IMR-90 (cell line): ENCODE results near the gene FCRLA. TPM values are rescaled to one million over a fixed set of nuclear protein-coding genes. Genes with fewer than 3 reads are reported as not detected.
"Not testable (repeated sequence)": the region's sequence is repeated elsewhere in the genome, so short reads cannot be mapped to it uniquely, and the experiment has no call there.

ENCODE experiments used
- ATAC-seq: fragments of 200-7000 bp; cut with Tn5 transposase; 2 replicates; pipeline ENCODE4 v1.9.1; 2020; ENCODE audit warnings: low read depth, mild to moderate bottlenecking, moderate library complexity
- Bru-seq: library from RNA; stranded (reverse); fragments of 400-500 nt; gene quantifications from one replicate; lab custom pipeline; 2021; lab: Mats Ljungman, UMichigan
- BruChase-seq, 2 experiments: library from RNA; stranded (reverse); fragments of 400-500 nt; gene quantifications; one replicate each; lab custom pipeline; 2021; lab: Mats Ljungman, UMichigan
- BruUV-seq: library from RNA; stranded (reverse); fragments of 400-500 nt; replicated peaks from 2 replicates; lab custom pipeline; 2021; lab: Mats Ljungman, UMichigan
- CTCF ChIA-PET: fragments of 300-600 bp; formaldehyde crosslinking; extraction: SDS; loops from one replicate; lab custom pipeline; 2021; ENCODE audit warnings: antibody characterized with exemption; lab: Yijun Ruan, JAX
- POLR2A ChIA-PET: fragments of 300-600 bp; sonication (Branson Sonifier 250); formaldehyde crosslinking; loops from one replicate; lab custom pipeline; 2022; ENCODE audit warnings: antibody characterized with exemption; ENCODE audit not compliant: unreplicated experiment; lab: Charles Lee
- DNase-seq: peaks from one replicate; pipeline ENCODE4 v3.0.0; 2013
- H2AFZ ChIP-seq: replicated peaks from 2 replicates; pipeline ENCODE3; 2013; ENCODE audit warnings: low read length, mild to moderate bottlenecking; ENCODE audit not compliant: poor library complexity
- H2AK5ac ChIP-seq: 2 replicates; pipeline ENCODE4 v1.6.1; 2013; ENCODE audit warnings: low read depth, low read length, inconsistent platforms
- H2AK9ac ChIP-seq: replicated peaks from 2 replicates; pipeline ENCODE3; 2013; ENCODE audit warnings: mild to moderate bottlenecking, low read depth, low read length, moderate library complexity; ENCODE audit not compliant: poor library complexity
- H2BK120ac ChIP-seq: 2 replicates; pipeline ENCODE4 v1.6.1; 2013; ENCODE audit warnings: low read depth, low read length, inconsistent platforms
- H2BK15ac ChIP-seq: 3 replicates; pipeline ENCODE4 v1.6.1; 2013; ENCODE audit warnings: low read depth, low read length, inconsistent platforms
- H2BK20ac ChIP-seq: 2 replicates; pipeline ENCODE4 v1.6.1; 2013; ENCODE audit warnings: low read depth, mild to moderate bottlenecking, inconsistent platforms, low read length, moderate library complexity
- H2BK5ac ChIP-seq: 2 replicates; pipeline ENCODE4 v1.6.1; 2013; ENCODE audit warnings: mild to moderate bottlenecking, low read depth, low read length, inconsistent platforms; ENCODE audit not compliant: poor library complexity, severe bottlenecking
- H3K14ac ChIP-seq: replicated peaks from 2 replicates; pipeline ENCODE4 v1.6.1; 2013; ENCODE audit warnings: low read depth, low read length, inconsistent platforms
- H3K18ac ChIP-seq: 2 replicates; pipeline ENCODE4 v1.6.1; 2013; ENCODE audit warnings: low read depth, low read length, control low read depth
- H3K23ac ChIP-seq: 2 replicates; pipeline ENCODE4 v1.6.1; 2013; ENCODE audit warnings: low read depth, low read length, inconsistent platforms
- H3K27ac ChIP-seq: 2 replicates; pipeline ENCODE4 v1.5.1; 2013; ENCODE audit warnings: mild to moderate bottlenecking, control low read depth, low read length; ENCODE audit not compliant: insufficient read depth
- H3K27me3 ChIP-seq: 2 replicates; pipeline ENCODE4 v1.6.1; 2013; ENCODE audit warnings: low read length; ENCODE audit not compliant: control insufficient read depth, insufficient read depth
- H3K36me3 ChIP-seq: 2 replicates; pipeline ENCODE4 v1.6.1; 2013; ENCODE audit warnings: low read length, mixed read lengths; ENCODE audit not compliant: control insufficient read depth, insufficient read depth
- H3K4ac ChIP-seq: 2 replicates; pipeline ENCODE4 v1.6.1; 2013; ENCODE audit warnings: low read depth, low read length, inconsistent platforms
- H3K4me1 ChIP-seq: 2 replicates; pipeline ENCODE4 v1.6.1; 2013; ENCODE audit warnings: low read length, mixed read lengths; ENCODE audit not compliant: control insufficient read depth, insufficient read depth
- H3K4me2 ChIP-seq: 2 replicates; pipeline ENCODE4 v1.6.1; 2013; ENCODE audit warnings: low read depth, mild to moderate bottlenecking, control low read depth, low read length, moderate library complexity
- H3K4me3 ChIP-seq: 2 replicates; pipeline ENCODE4 v1.5.1; 2013; ENCODE audit warnings: low read depth, mild to moderate bottlenecking, control low read depth, low read length, moderate library complexity; ENCODE audit not compliant: insufficient read depth
- H3K56ac ChIP-seq: 2 replicates; pipeline ENCODE4 v1.6.1; 2013; ENCODE audit warnings: low read length, inconsistent platforms; ENCODE audit not compliant: insufficient read depth; ENCODE audit errors: extremely low read depth
- H3K79me1 ChIP-seq, 2 experiments: 2 replicates each; pipeline ENCODE4 v1.6.1; 2013; ENCODE audit warnings: low read length in 2 of 2, inconsistent platforms in 1 of 2, low read depth in 1 of 2
- H3K9ac ChIP-seq: 2 replicates; pipeline ENCODE4 v1.6.1; 2013; ENCODE audit warnings: low read depth, low read length, control low read depth
- H3K9me1 ChIP-seq: 2 replicates; pipeline ENCODE4 v1.6.1; 2013; ENCODE audit warnings: low read length, inconsistent platforms; ENCODE audit not compliant: insufficient read depth
- H3K9me3 ChIP-seq: 2 replicates; pipeline ENCODE4 v1.6.1; 2013; ENCODE audit warnings: low read length; ENCODE audit not compliant: control insufficient read depth, insufficient read depth
- H4K20me1 ChIP-seq: 2 replicates; pipeline ENCODE4 v1.6.1; 2013; ENCODE audit warnings: low read length, inconsistent platforms; ENCODE audit not compliant: insufficient read depth
- H4K5ac ChIP-seq: 2 replicates; pipeline ENCODE4 v1.6.1; 2013; ENCODE audit warnings: mild to moderate bottlenecking, low read depth, low read length, control low read depth
- H4K8ac ChIP-seq, 2 experiments: 2 replicates each; pipeline ENCODE4 v1.6.1; 2013; ENCODE audit warnings: low read depth in 2 of 2, low read length in 2 of 2, control low read depth in 1 of 2, inconsistent platforms in 1 of 2
- H4K91ac ChIP-seq: 2 replicates; pipeline ENCODE4 v1.6.1; 2013; ENCODE audit warnings: low read depth, low read length, inconsistent platforms; ENCODE audit not compliant: insufficient read depth
- BHLHE40 ChIP-seq: fragments of 150-350 bp; IDR thresholded peaks from 2 replicates; pipeline ENCODE4 v1.6.1; 2016; ENCODE audit warnings: mild to moderate bottlenecking, low read depth, low read length
- CEBPB ChIP-seq: IDR thresholded peaks from 2 replicates; pipeline ENCODE4 v1.6.1; 2012; ENCODE audit warnings: low read depth, low read length, improper control_type of control experiment
- FOS ChIP-seq: fragments of 150-350 bp; IDR thresholded peaks from 2 replicates; pipeline ENCODE4 v1.6.1; 2016; ENCODE audit warnings: low read depth, low read length
- MAFK ChIP-seq: IDR thresholded peaks from 2 replicates; pipeline ENCODE4 v1.6.1; 2012; ENCODE audit warnings: low read depth, low read length, improper control_type of control experiment
- MXI1 ChIP-seq: IDR thresholded peaks from 2 replicates; pipeline ENCODE4 v1.6.1; 2012; ENCODE audit warnings: low read depth, mild to moderate bottlenecking, low read length, moderate library complexity, borderline replicate concordance
- RAD21 ChIP-seq: IDR thresholded peaks from 2 replicates; pipeline ENCODE4 v1.6.1; 2012; ENCODE audit warnings: low read length, improper control_type of control experiment
- WGBS, 2 experiments: methylation state at CpG; one replicate each; pipeline versions ENCODE4 v1.1.5 to v1.1.7; 2013; ENCODE audit warnings: missing lambda C conversion rate in 2 of 2; ENCODE audit not compliant: insufficient read length in 1 of 2; ENCODE audit errors: extremely low coverage in 2 of 2; 5-methylcytosine and 5-hydroxymethylcytosine counted together
- dilution Hi-C: fragments of 300-500 bp; cut with HindIII; formaldehyde crosslinking; loops from one replicate; pipeline ENCODE4 v1.14.3; 2018; ENCODE audit warnings: low sequenced_read_pairs; ENCODE audit not compliant: unreplicated experiment
- in situ Hi-C: fragments of 300-500 bp; cut with MboI; formaldehyde crosslinking; loops from 3 replicates; pipeline ENCODE4 v1.14.3; 2019; ENCODE audit warnings: low sequenced_read_pairs, inconsistent platforms, mixed read lengths
- intact Hi-C: fragments of 100-400 bp; cut with micrococcal nuclease; formaldehyde crosslinking; loops from 2 replicates; pipeline ENCODE4 v1.10.0; 2022
- long read RNA-seq: library from polyadenylated mRNA; unstranded; transcript quantifications from one replicate; pipeline ENCODE4 v2.0.0, GENCODE V29; 2021; ENCODE audit not compliant: unreplicated experiment
- polyA plus RNA-seq, 3 experiments: library from polyadenylated mRNA; depleted of rRNA; stranded (reverse); fragments of >200 nt; gene quantifications; 2 replicates each; pipeline ENCODE4 v1.2.3, GENCODE V29; 2012; ENCODE audit warnings: low replicate concordance in 1 of 3
- total RNA-seq: library from RNA; depleted of rRNA; stranded (reverse); fragments of >200 nt; gene quantifications from 2 replicates; pipeline ENCODE4 v1.2.3, GENCODE V29; 2012; rRNA removed

The FCRLA gene
- total RNA-seq (0.28 and 0.36 TPM in 2 replicates), polyA plus RNA-seq (2012; rRNA removed) (0.36 and 0.46 TPM in 2 replicates), Bru-seq, nascent RNA (not detected), BruChase-seq, experiment 1, labeled RNA remaining after a 6-hour chase (not detected), BruChase-seq, experiment 2, labeled RNA remaining after a 2-hour chase (not detected)
- 0.13 and 0.21 TPM in 2 replicates for polyA plus RNA-seq (2012; cell fraction: cytosol; rRNA removed)
- polyA plus RNA-seq (2012; cell fraction: nucleus; rRNA removed; ENCODE audit: low replicate concordance): 0.06 and 0.11 TPM in 2 replicates
- long read RNA-seq: 0 reads

DNA sequence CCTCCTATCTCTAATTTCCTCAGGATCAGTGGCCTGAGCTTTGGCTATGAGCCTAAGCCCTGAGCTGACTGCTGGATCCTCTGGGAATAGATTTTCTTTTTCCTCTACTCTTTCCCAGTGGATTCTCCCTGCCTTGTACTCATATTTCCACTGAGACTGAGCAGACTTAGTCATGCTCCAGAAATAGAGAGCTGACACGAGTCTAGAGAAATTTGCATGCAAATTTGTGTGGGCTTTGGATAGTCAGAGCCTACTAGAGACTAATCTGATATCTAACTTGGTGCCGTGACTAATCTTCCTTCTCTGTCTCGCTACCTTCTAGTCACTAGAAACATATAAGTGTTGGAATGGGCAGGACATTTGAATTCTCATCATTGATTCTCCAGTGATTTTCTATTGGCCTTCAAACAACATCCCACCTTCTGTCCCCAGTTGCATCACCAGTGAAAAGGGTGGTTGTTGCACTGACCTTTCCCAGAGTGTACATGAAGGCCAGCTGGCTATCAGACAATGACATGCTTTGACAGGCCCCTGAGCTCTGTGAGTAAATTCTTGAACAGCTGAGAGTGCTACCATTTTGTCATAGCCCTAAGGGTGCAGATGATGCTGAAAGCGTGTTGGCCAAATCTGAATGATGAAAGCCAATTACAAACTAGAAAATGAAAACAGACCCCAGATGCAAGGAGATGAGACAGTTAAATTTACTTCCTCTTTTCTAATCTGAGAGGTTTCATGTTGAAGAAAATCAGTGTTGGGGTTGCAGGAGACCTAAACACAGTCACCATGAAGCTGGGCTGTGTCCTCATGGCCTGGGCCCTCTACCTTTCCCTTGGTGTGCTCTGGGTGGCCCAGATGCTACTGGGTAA lies at the start of gene FCRLA:
Gene FCRLA (plus strand): TSS at position 748 of the 866 bp plus-strand sequence. CDS start 36 bp downstream, at position 784.
- peak within 1 kb of the TSS; percentile 78; the same call in 2 of the 3 replicates for H2BK15ac ChIP-seq
- peak within 1 kb of the TSS; percentile 13; the same call in 1 of the 2 replicates for H4K5ac ChIP-seq
- peaks cover 6% of the 10 kb centered on the region; the same call in 1 of the 2 replicates for H3K9me1 ChIP-seq
- H3K27ac ChIP-seq: peak within 1 kb of the TSS; percentile 24
- intact Hi-C loops (no loop called here), in situ Hi-C loops (no loop called here), dilution Hi-C loops (no loop called here)
- H3K4me3 ChIP-seq: no peak within 1 kb of the TSS
- peaks cover 4% of the 10 kb centered on the region; the same call in 1 of the 2 replicates for H4K20me1 ChIP-seq
- BruUV-seq: no TSS peak
- H3K56ac ChIP-seq: peak within 1 kb of the TSS; percentile 33; the same call in 1 of the 2 replicates
- DNase-seq (peak; percentile 97), ATAC-seq (peak; percentile 93)
- H3K4me2 ChIP-seq: peak within 1 kb of the TSS; percentile 15; the same call in 1 of the 2 replicates
- no peaks in the 10 kb centered on the region for H3K36me3 ChIP-seq
- H3K4ac ChIP-seq: peak within 1 kb of the TSS; percentile 81
- no peak within 1 kb of the TSS for H3K9ac ChIP-seq
- H4K8ac ChIP-seq: peak within 1 kb of the TSS; percentile 6 to 61; a peak in 3 of 4 replicates
- peak within 1 kb of the TSS; percentile 48; the same call in 1 of the 2 replicates for H3K18ac ChIP-seq
- H2AK9ac ChIP-seq: peak within 1 kb of the TSS; percentile 2
- H2BK20ac ChIP-seq: peak within 1 kb of the TSS; percentile 88
- TF ChIP-seq BHLHE40 (peak; percentile 11; the same call in 1 of the 2 replicates), MAFK (no peak), MXI1 (no peak), FOS (peak; percentile 78), RAD21 (0 out of 2 replicates have a peak, but pooled peaks have one; percentile 3), CEBPB (peak; percentile 73)
- no peaks in the 10 kb centered on the region for H3K9me3 ChIP-seq
- POLR2A ChIA-PET: no interaction called here
- no peaks in the 10 kb centered on the region for H3K27me3 ChIP-seq
- H3K79me1 ChIP-seq: no peaks in the 10 kb centered on the region
- WGBS, 2 experiments: no CpG with 5 or more reads among the region's 4 CpGs
- CTCF ChIA-PET: no interaction called here
- H2AK5ac ChIP-seq: peak within 1 kb of the TSS; percentile 75
- peak within 1 kb of the TSS; percentile 46; the same call in 1 of the 2 replicates for H3K23ac ChIP-seq
- H4K91ac ChIP-seq: peak within 1 kb of the TSS; percentile 28
- H2AFZ ChIP-seq: peak within 1 kb of the TSS; percentile 88
- H3K14ac ChIP-seq: peak within 1 kb of the TSS; percentile 83
- peak within 1 kb of the TSS; percentile 83 for H2BK120ac ChIP-seq
- H3K4me1 ChIP-seq: peaks cover 11% of the 10 kb centered on the region
- peak within 1 kb of the TSS; percentile 70 for H2BK5ac ChIP-seq

DNA sequence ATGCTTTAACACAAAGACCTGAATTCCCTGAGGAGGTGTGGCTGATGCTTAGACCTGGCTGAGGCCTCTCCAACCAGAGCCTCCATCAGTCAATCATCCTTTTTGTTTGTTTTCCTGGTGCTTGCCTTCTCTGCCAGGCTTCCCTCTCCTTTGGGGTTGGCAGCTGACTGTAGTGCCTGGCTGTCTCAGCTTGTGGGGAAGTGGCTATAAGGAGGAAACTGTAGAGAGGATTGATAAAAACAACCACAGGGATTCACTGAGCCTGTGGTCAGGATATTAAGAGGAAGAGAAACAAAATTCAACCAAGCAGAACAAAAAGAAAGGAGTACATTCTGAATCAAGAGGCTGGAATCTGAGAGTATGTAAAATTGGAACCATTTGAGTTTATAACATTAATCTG lies 48.5 kb upstream of the FCRLA start:
- H4K20me1 ChIP-seq, ATAC-seq, DNase-seq, H3K36me3 ChIP-seq, H3K14ac ChIP-seq, BruUV-seq, H3K23ac ChIP-seq, H3K9me1 ChIP-seq, H3K4me1 ChIP-seq, H3K4me2 ChIP-seq, H3K79me1 ChIP-seq, H2AK5ac ChIP-seq, H4K5ac ChIP-seq, H3K56ac ChIP-seq, H2AK9ac ChIP-seq, H3K27me3 ChIP-seq, in situ Hi-C loops, H3K9me3 ChIP-seq, H2BK15ac ChIP-seq, H3K4ac ChIP-seq, H4K91ac ChIP-seq, H2BK20ac ChIP-seq, H4K8ac ChIP-seq, H2AFZ ChIP-seq, H3K4me3 ChIP-seq, H2BK5ac ChIP-seq, intact Hi-C loops, dilution Hi-C loops, H3K27ac ChIP-seq, CTCF ChIA-PET, POLR2A ChIA-PET, H3K9ac ChIP-seq, H2BK120ac ChIP-seq, H3K18ac ChIP-seq: not testable (repeated sequence)
